ENCODE measurements around the gene PAPSS1.

- TF ChIP-seq EZH2phosphoT487 (IDR thresholded peaks at IDR 0.05; ENCODE audit: insufficient read depth, low read depth) (0 out of 2 replicates have a peak, but pooled peaks have one; percentile 11), EZH2 (IDR thresholded peaks at IDR 0.05; ENCODE audit: insufficient read depth, poor library complexity, severe bottlenecking) (no peak)
Measured at GRCh38 chr4:107665001-107665400, 55.0 kb downstream of the PAPSS1 start.

All from GM23248 (cell line).